ENCODE measurements around the gene HABP2.
A peak's percentile ranks its signal among the peaks of the same experiment; 100 is the strongest.

HABP2 gene

GRCh38 chr10:113562069-113562468 is 9.2 kb downstream of the HABP2 start:
- H3K4me1 ChIP-seq (ENCODE audit: insufficient read depth, low read length), result peaks cover 8% of the 10 kb centered on the region
- no peaks in the 10 kb centered on the region for H4K20me1 ChIP-seq (ENCODE audit: insufficient read depth, low read length)
- H3K4me3 ChIP-seq (ENCODE audit: low read depth in 1 of 2, low read length in 2 of 2), result no peak overlapping the region
- DNase-seq, result no peak
- H3K79me2 ChIP-seq (ENCODE audit: insufficient read depth, low read length), result no peaks in the 10 kb centered on the region
- ATAC-seq (ENCODE audit: insufficient read depth, low read depth), result no peak
- no peak overlapping the region for H3K4me2 ChIP-seq (ENCODE audit: insufficient read depth, low read length)
- H3K27ac ChIP-seq (ENCODE audit: low read length), result no peak overlapping the region
- no peaks in the 10 kb centered on the region for H3K36me3 ChIP-seq (ENCODE audit: insufficient read depth, low read length)
- H2AFZ ChIP-seq (ENCODE audit: low read depth, low read length), result no peak overlapping the region
- no peaks in the 10 kb centered on the region for H3K9me3 ChIP-seq (ENCODE audit: insufficient read depth, low read length, severe bottlenecking)
- no peaks in the 10 kb centered on the region for H3K27me3 ChIP-seq (ENCODE audit: insufficient read depth, low read length, poor library complexity)
- H3K9ac ChIP-seq (ENCODE audit: low read depth, low read length), result no peak overlapping the region
- TF ChIP-seq CTCF (IDR thresholded peaks at IDR 0.05; ENCODE audit: borderline replicate concordance, extremely low read depth, low read length, poor library complexity, severe bottlenecking) (no peak), EZH2 (IDR thresholded peaks at IDR 0.05; ENCODE audit: borderline replicate concordance, low read depth, low read length, severe bottlenecking) (no peak)

GRCh38 chr10:113562704-113563103 is 9.9 kb downstream of the HABP2 start:
- H3K4me2 ChIP-seq (ENCODE audit: insufficient read depth, low read length), result no peak overlapping the region
- H3K27me3 ChIP-seq (ENCODE audit: insufficient read depth, low read length, poor library complexity), result no peaks in the 10 kb centered on the region
- no peak overlapping the region for H3K4me3 ChIP-seq (ENCODE audit: low read depth in 1 of 2, low read length in 2 of 2)

GRCh38 chr10:113563306-113564088 is 10.6 kb downstream of the HABP2 start:
- Histone ChIP-seq H4K20me1 (ENCODE audit: insufficient read depth, low read length) (no peaks in the 10 kb centered on the region), H2AFZ (ENCODE audit: low read depth, low read length) (peak overlapping the region; percentile 81), H3K27ac (ENCODE audit: low read length) (peak overlapping the region; percentile 49), H3K9ac (ENCODE audit: low read depth, low read length) (peak overlapping the region; percentile 39), H3K9me3 (ENCODE audit: insufficient read depth, low read length, severe bottlenecking) (no peaks in the 10 kb centered on the region), H3K4me2 (ENCODE audit: insufficient read depth, low read length) (peak overlapping the region; percentile 69), H3K4me3 (ENCODE audit: low read depth in 1 of 2, low read length in 2 of 2) (peak overlapping the region in 1 of 2 experiments; percentile 50; a peak in 2 of 4 replicates), H3K27me3 (ENCODE audit: insufficient read depth, low read length, poor library complexity) (no peaks in the 10 kb centered on the region), H3K36me3 (ENCODE audit: insufficient read depth, low read length) (no peaks in the 10 kb centered on the region), H3K4me1 (ENCODE audit: insufficient read depth, low read length) (peaks cover 8% of the 10 kb centered on the region), H3K79me2 (ENCODE audit: insufficient read depth, low read length) (no peaks in the 10 kb centered on the region)
- ATAC-seq (ENCODE audit: insufficient read depth, low read depth) (peak; percentile 95), DNase-seq (peak; percentile 80)
- TF ChIP-seq CTCF (IDR thresholded peaks at IDR 0.05; ENCODE audit: borderline replicate concordance, extremely low read depth, low read length, poor library complexity, severe bottlenecking) (peak; percentile 99), EZH2 (IDR thresholded peaks at IDR 0.05; ENCODE audit: borderline replicate concordance, low read depth, low read length, severe bottlenecking) (no peak)

More at GRCh38 chr10:113562704-113563103, 9.9 kb downstream of the HABP2 start:
- Histone ChIP-seq H2AFZ (ENCODE audit: low read depth, low read length) (peak overlapping the region; percentile 81), H3K79me2 (ENCODE audit: insufficient read depth, low read length) (no peaks in the 10 kb centered on the region), H3K9me3 (ENCODE audit: insufficient read depth, low read length, severe bottlenecking) (no peaks in the 10 kb centered on the region), H3K27ac (ENCODE audit: low read length) (no peak overlapping the region), H3K4me1 (ENCODE audit: insufficient read depth, low read length) (peaks cover 8% of the 10 kb centered on the region), H3K9ac (ENCODE audit: low read depth, low read length) (no peak overlapping the region), H3K36me3 (ENCODE audit: insufficient read depth, low read length) (no peaks in the 10 kb centered on the region), H4K20me1 (ENCODE audit: insufficient read depth, low read length) (no peaks in the 10 kb centered on the region)
- DNase-seq, result no peak
- TF ChIP-seq EZH2 (IDR thresholded peaks at IDR 0.05; ENCODE audit: borderline replicate concordance, low read depth, low read length, severe bottlenecking), result no peak
- no peak for ATAC-seq (ENCODE audit: insufficient read depth, low read depth)

- H3K9me3 ChIP-seq (ENCODE audit: insufficient read depth, low read length, severe bottlenecking), result no peaks in the 10 kb centered on the region
- H3K36me3 ChIP-seq (ENCODE audit: insufficient read depth, low read length), result no peaks in the 10 kb centered on the region
- no peak overlapping the region for H3K4me2 ChIP-seq (ENCODE audit: insufficient read depth, low read length)
- H4K20me1 ChIP-seq (ENCODE audit: insufficient read depth, low read length), result no peaks in the 10 kb centered on the region
- H3K27me3 ChIP-seq (ENCODE audit: insufficient read depth, low read length, poor library complexity), result no peaks in the 10 kb centered on the region
- H3K79me2 ChIP-seq (ENCODE audit: insufficient read depth, low read length), result no peaks in the 10 kb centered on the region
- peaks cover 8% of the 10 kb centered on the region for H3K4me1 ChIP-seq (ENCODE audit: insufficient read depth, low read length)
- H3K4me3 ChIP-seq (ENCODE audit: low read depth in 1 of 2, low read length in 2 of 2), result no peak overlapping the region
- no peak for ATAC-seq (ENCODE audit: insufficient read depth, low read depth)
- DNase-seq, result no peak
- no peak overlapping the region for H3K9ac ChIP-seq (ENCODE audit: low read depth, low read length)
- no peak overlapping the region for H2AFZ ChIP-seq (ENCODE audit: low read depth, low read length)
- no peak overlapping the region for H3K27ac ChIP-seq (ENCODE audit: low read length)
- TF ChIP-seq CTCF (IDR thresholded peaks at IDR 0.05; ENCODE audit: borderline replicate concordance, extremely low read depth, low read length, poor library complexity, severe bottlenecking), result no peak
- TF ChIP-seq EZH2 (IDR thresholded peaks at IDR 0.05; ENCODE audit: borderline replicate concordance, low read depth, low read length, severe bottlenecking), result no peak
Measured at GRCh38 chr10:113565364-113565763, 12.5 kb downstream of the HABP2 start.

Measured in DND-41 (cell line).